HG03159 (cell line): ENCODE measurements around the gene ST6GALNAC6.
"Not testable (repeated sequence)": the region's sequence is repeated elsewhere in the genome, so short reads cannot be mapped to it uniquely, and the experiment has no call there.

Experiments used
- ATAC-seq: cut with Tn5 transposase; IDR thresholded peaks from one replicate; pipeline ENCODE4 v1.9.1; 2021; ENCODE audit warnings: mild to moderate bottlenecking, moderate library complexity; ENCODE audit not compliant: unreplicated experiment

The ST6GALNAC6 gene

GRCh38 chr9:127860779-127861178 lies 38.6 kb downstream of the ST6GALNAC6 start:
- no peak for ATAC-seq

DNA sequence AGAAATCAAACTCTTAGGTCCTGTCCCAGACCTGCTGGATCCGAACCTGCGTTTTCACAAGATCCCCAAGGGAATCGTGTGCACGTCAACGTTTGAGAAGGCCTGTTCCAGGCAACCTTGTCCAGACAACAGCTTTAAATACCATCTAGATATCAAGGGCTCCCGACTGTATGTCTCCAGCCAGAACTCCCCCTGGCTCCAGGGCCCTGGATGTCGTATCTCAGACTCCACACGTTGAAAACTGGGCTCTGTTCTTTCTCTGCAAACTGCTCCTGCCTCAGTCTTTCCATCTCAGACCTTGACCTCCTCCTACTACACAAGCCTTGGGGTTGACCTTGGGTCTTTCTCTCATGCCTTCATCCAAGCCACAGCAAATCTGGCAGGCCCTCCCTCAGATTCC lies 39.1 kb downstream of the ST6GALNAC6 start:
- ATAC-seq: no peak

GRCh38 chr9:127858041-127858512 lies 41.3 kb downstream of the ST6GALNAC6 start:
- ATAC-seq: no peak

DNA sequence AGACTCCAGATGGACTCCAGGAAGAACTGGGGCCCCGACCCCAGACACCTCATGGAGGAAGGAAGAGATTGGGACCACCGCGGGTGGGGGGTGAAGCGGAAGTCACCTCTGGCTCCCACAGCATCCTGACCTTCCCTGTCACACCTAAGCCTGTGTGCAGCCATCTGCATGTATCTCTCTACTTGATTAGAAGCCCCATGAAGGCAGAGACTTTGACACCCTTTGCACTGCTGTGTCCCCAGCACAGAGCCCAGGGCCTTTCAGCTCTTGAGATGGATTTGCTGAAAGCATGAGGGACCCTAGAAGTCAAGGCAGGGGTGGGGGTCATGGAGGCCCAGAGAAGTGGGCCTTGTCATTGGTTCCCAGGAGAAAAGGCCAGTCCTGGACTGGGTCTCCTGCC lies 42.1 kb downstream of the ST6GALNAC6 start:
- no peak for ATAC-seq

GRCh38 chr9:127856729-127857116 lies 42.7 kb downstream of the ST6GALNAC6 start:
- ATAC-seq: no peak

DNA sequence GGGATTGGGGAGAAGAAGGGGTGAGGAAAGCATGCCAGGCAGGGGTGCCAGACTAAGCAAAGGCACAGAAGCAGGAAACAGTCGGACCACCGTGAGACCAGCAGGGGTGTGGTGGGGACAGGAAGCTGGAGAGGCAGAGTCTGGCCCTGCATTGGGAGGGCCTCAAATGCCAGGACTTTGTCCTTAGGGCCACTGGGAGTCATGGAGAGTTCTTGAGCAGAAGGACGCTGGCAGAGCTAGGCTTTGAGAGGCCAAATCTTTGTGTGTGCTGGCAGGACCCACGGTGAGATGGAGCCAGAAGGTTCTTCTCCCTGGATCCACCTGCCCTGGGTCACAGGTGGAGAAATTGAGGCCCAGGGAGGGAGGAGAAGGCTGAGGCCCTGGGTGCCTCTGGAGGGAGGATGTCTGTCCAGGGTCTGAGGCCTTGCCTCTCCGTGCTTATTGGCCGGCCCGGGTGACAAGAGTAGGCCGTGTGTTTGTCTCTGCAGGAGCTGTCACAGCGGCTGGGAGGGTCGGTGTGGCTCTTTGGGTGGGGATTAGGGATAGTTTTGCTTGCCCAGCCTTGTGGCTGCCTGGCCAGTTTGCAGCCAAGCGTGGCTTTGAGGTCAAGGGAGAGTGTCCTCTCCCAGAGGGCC lies 43.2 kb downstream of the ST6GALNAC6 start:
- ATAC-seq: no peak

DNA sequence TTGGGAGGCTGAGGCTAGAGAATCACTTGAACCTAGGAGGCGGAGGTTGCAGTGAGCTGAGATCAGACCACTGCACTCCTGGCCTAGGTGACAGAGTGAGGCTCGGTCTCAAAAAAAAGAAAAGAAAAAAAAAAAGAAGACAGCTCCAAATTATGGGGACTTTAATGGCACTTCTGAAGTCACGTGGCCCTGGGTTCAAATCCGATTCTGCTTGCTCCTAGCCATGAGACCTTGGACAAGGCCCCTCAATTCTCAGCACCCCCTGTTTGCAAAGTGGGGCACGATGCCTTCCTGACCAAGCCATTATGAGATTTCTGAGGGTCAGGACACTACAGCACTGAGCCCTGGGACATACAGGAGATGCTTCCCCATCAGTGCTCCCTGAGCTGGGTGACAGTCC lies 43.9 kb downstream of the ST6GALNAC6 start:
- no peak for ATAC-seq

- no peak for ATAC-seq
These were observed 44.4 kb downstream of the ST6GALNAC6 start for GRCh38 chr9:127854960-127855359.

GRCh38 chr9:127854184-127854806 lies 45.1 kb downstream of the ST6GALNAC6 start, which contains the start of gene ENG:
Gene ENG (minus strand): TSS chr9:127854658. CDS start chr9:127854355, 303 bp downstream.
- ATAC-seq: no peak

DNA sequence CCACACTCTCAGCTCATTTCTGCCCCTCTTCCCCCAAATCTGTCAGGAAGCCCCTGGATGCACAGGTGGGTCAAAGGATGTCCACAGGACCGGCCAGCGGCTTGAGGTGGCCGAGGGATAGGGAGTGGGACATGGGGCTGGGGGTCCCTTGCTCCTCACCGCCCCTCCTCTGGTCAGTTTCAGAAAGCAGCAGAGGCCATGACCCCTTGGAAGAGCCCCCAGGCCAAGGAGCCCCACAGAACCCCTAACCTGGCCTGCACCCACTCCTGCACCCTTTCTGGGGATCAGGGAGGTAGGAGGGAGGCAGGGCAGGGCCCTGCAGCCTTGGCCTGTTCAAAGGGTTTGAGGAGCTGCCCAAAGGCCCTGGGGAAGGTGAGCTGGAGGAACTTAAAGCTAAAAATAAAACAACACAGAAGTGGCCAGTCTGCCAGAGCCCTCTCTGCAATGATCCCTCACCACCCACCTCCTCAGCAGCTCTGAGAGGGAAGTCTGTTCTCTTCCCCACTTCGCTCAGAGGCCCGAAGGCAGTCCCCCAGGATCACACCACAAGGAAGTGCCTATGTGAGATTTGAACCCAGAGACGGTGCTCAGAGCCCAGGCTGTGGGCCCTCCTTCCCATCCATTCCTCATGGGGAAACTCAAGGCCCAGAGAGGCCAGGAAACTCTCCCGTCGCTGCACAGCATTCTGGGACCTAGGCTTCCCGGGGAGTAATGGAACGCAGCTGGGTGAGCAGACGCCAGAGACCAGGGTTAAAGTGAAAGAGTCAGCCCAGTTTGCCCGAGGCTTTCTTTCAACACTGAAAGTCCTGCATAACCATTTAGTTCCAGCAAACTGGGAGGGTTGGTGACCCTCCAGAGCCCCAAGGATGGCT lies 45.9 kb downstream of the ST6GALNAC6 start:
- ATAC-seq: no peak

DNA sequence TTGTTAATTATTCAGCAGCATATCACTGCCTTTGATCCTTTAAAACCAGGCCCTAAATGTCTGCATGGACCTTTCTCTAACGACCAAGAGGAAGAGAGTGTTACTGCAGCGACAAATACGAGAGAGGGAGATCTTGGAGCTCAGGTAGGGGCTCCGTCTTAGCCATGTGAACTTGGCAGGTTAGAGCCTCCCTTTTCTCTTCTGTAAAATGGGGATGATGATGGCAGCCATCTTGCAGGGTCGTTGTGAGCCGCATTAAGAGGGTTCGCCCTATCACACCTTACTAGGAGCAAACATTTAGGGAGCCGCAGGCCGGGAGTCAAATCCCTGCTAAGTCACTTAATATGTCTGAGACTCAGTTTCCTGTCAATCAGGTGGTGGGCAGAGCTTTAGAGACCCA lies 46.6 kb downstream of the ST6GALNAC6 start:
- ATAC-seq: no peak

DNA sequence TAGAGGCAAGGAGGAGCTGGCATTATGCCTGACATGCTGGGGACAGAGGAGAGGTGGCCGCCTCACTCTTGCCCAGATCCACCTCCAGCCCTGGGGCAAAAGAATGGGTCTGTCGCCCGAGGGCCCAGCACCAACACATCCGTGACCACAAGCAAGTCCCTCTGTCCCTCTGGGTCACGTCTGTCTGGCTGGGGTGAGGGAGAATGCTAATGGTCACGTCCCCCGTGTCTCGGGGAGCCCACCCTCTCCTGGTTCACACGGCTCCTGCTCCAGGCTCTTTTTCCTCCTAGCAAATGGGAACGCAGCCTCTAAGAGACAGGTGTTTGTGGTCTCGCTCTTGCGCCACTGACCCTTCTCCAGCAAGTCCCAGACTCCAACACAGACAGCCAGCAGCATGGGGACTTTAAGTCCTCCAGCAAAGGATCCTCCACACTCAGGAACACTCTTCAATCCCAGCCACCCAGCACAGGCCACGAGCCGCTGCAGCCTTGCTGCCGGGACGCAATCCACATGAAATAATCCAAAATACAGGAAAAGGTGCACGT lies 49.0 kb downstream of the ST6GALNAC6 start:
- ATAC-seq: no peak

- ATAC-seq: no peak
These were observed 50.5 kb downstream of the ST6GALNAC6 start for GRCh38 chr9:127848756-127849504.

- no peak for ATAC-seq
These were observed 51.3 kb downstream of the ST6GALNAC6 start for GRCh38 chr9:127847833-127848755.

DNA sequence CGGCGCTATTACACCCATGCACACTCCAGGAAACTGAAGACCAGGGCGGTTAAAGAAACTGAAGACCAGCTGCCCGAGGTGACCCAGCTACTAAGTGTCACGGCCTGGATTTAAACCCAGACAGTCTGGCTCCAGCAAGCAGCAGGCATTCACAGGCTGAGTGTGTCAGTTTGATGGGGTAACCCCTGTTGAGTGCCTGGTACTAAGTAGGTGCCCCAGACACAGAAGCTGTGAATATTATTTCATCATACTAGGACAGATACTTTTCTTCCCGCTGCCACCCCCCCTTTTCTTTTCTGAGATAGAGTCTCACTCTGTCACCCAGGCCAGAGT lies 52.3 kb downstream of the ST6GALNAC6 start:
- ATAC-seq: no peak

DNA sequence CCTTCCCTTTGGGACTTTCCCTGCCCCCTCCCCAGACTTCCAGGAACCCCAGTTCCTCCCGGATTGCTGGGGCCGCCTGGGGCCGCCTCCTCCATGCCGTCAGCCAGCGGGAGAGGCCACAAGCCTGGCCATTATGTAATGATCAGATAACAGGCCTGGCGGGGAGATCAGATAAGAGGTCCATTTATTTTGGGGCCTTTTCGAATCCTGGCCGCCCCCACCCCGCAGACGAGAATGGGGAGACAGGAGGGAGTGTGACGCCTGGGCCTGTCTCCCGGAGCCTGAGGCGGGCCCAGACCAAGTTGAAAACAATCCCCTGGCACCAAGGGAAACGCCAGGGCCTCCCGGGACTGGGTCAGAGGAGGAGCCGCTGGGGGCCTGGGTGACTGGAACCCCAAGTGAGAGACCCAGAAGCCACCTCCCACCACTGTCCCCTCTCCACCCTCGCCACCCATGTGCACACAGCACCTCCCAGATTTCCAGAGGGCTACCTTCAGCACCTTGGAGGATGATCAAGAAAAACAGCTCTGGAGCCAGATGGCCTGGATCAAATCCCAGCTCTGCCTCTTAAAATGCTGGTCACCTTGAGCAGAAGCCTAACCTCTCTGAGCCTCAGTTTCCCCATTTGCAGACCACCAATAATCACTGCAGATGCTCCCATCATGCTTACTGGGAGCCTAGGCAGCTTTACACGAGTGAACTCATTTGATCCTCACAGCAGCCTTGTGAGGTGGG lies 52.8 kb downstream of the ST6GALNAC6 start:
- no peak for ATAC-seq

- ATAC-seq: not testable (repeated sequence)
These were observed 53.8 kb downstream of the ST6GALNAC6 start for GRCh38 chr9:127845619-127846018.

- no peak for ATAC-seq
These were observed 54.5 kb downstream of the ST6GALNAC6 start for GRCh38 chr9:127844821-127845359.
